ENCODE results near the gene SLC16A11.

DNA sequence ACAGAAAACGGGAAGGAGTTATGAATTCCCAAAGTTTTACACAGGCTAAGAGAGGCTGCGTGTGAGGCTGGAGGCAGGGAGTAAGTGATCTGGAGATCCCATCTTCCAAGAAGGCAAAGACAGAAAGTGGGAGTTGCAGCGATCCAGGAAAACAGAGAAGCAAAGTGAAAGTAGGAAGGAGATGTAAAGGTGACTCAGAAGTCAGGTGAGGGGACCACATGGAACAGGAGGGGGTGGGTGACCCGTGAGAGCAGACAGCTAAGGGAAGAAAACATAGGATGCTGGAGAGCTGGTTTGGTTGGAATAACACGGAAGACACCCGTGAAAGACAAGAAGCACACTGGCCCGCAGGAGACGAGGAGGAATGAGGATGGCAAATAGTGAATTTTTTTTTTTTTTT is 46.7 kb downstream of the SLC16A11 start:
- TF ChIP-seq CTCF (IDR thresholded peaks at IDR 0.05) (no peak), ESRRA (CRISPR knock-in tag; IDR thresholded peaks at IDR 0.05; ENCODE audit: borderline replicate concordance) (no peak), IRF2 (CRISPR knock-in tag; IDR thresholded peaks at IDR 0.05; ENCODE audit: borderline replicate concordance, low read depth) (no peak), ZNF263 (CRISPR knock-in tag; IDR thresholded peaks at IDR 0.05; ENCODE audit: low read depth) (no peak), MLX (CRISPR knock-in tag; IDR thresholded peaks at IDR 0.05) (no peak), ATF6 (CRISPR knock-in tag; IDR thresholded peaks at IDR 0.05) (no peak)
- TF ChIP-seq, protein P1, sequence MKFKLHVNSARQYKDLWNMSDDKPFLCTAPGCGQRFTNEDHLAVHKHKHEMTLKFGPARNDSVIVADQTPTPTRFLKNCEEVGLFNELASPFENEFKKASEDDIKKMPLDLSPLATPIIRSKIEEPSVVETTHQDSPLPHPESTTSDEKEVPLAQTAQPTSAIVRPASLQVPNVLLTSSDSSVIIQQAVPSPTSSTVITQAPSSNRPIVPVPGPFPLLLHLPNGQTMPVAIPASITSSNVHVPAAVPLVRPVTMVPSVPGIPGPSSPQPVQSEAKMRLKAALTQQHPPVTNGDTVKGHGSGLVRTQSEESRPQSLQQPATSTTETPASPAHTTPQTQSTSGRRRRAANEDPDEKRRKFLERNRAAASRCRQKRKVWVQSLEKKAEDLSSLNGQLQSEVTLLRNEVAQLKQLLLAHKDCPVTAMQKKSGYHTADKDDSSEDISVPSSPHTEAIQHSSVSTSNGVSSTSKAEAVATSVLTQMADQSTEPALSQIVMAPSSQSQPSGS (CRISPR knock-in tag; IDR thresholded peaks at IDR 0.05; ENCODE audit: borderline replicate concordance, low read depth), result no peak
- TF ChIP-seq, protein P2, sequence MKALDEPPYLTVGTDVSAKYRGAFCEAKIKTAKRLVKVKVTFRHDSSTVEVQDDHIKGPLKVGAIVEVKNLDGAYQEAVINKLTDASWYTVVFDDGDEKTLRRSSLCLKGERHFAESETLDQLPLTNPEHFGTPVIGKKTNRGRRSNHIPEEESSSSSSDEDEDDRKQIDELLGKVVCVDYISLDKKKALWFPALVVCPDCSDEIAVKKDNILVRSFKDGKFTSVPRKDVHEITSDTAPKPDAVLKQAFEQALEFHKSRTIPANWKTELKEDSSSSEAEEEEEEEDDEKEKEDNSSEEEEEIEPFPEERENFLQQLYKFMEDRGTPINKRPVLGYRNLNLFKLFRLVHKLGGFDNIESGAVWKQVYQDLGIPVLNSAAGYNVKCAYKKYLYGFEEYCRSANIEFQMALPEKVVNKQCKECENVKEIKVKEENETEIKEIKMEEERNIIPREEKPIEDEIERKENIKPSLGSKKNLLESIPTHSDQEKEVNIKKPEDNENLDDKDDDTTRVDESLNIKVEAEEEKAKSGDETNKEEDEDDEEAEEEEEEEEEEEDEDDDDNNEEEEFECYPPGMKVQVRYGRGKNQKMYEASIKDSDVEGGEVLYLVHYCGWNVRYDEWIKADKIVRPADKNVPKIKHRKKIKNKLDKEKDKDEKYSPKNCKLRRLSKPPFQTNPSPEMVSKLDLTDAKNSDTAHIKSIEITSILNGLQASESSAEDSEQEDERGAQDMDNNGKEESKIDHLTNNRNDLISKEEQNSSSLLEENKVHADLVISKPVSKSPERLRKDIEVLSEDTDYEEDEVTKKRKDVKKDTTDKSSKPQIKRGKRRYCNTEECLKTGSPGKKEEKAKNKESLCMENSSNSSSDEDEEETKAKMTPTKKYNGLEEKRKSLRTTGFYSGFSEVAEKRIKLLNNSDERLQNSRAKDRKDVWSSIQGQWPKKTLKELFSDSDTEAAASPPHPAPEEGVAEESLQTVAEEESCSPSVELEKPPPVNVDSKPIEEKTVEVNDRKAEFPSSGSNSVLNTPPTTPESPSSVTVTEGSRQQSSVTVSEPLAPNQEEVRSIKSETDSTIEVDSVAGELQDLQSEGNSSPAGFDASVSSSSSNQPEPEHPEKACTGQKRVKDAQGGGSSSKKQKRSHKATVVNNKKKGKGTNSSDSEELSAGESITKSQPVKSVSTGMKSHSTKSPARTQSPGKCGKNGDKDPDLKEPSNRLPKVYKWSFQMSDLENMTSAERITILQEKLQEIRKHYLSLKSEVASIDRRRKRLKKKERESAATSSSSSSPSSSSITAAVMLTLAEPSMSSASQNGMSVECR (CRISPR knock-in tag; IDR thresholded peaks at IDR 0.05; ENCODE audit: borderline replicate concordance), result no peak
